ENCODE data around the gene COL23A1.

COL23A1 gene

DNA sequence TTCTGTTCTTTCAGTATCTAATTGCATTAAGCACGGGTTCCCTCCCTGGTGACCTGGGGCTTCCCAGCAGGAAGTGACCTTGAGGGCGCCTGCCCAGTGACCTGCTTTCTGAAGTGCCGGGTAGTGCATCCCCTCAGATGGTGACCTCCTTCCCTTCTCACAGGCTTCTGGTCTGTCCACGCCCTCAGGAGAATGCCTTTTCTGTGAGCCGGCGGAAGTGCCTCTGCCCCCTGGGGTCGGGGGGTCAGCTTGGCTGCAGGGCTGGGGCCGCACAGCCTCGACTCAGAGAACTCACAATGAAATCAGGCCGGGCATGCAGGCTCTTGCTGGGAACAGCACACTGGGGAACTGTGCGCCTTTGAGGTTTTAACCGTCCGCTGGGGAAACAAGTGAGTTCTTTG lies 233.1 kb downstream of the COL23A1 start:
- Histone ChIP-seq H3K4me3 (ENCODE audit: low read depth in 1 of 2, low read length in 1 of 2) (no peak overlapping the region), H3K4me1 (ENCODE audit: control insufficient read depth in 1 of 2, insufficient read depth in 1 of 2, low read depth in 1 of 2, low read length in 1 of 2) (peaks cover 14% of the 10 kb centered on the region in 2 experiments), H3K27me3 (no peaks in the 10 kb centered on the region), H3K9me3 (no peaks in the 10 kb centered on the region), H3K27ac (peak overlapping the region; percentile 66), H3K36me3 (no peaks in the 10 kb centered on the region)
- no peak for TF ChIP-seq CTCF (IDR thresholded peaks at IDR 0.05)

- Histone ChIP-seq H3K27ac (peak overlapping the region; percentile 66), H3K9me3 (no peaks in the 10 kb centered on the region), H3K27me3 (no peaks in the 10 kb centered on the region), H3K4me3 (ENCODE audit: low read depth in 1 of 2, low read length in 1 of 2) (peak overlapping the region in 1 of 2 experiments; percentile 9), H3K36me3 (no peaks in the 10 kb centered on the region), H3K4me1 (ENCODE audit: control insufficient read depth in 1 of 2, insufficient read depth in 1 of 2, low read depth in 1 of 2, low read length in 1 of 2) (peaks cover 14% of the 10 kb centered on the region in 2 experiments)
- no peak for TF ChIP-seq CTCF (IDR thresholded peaks at IDR 0.05)
These were observed 233.7 kb downstream of the COL23A1 start for GRCh38 chr5:178356431-178356872.

- Histone ChIP-seq H3K27me3 (no peaks in the 10 kb centered on the region), H3K9me3 (no peaks in the 10 kb centered on the region), H3K36me3 (no peaks in the 10 kb centered on the region), H3K27ac (no peak overlapping the region), H3K4me3 (ENCODE audit: low read depth in 1 of 2, low read length in 1 of 2) (no peak overlapping the region), H3K4me1 (ENCODE audit: control insufficient read depth in 1 of 2, insufficient read depth in 1 of 2, low read depth in 1 of 2, low read length in 1 of 2) (peaks cover 14% of the 10 kb centered on the region in 2 experiments)
- no peak for TF ChIP-seq CTCF (IDR thresholded peaks at IDR 0.05)
These were observed 234.5 kb downstream of the COL23A1 start for GRCh38 chr5:178355671-178356070.

- peaks cover 14 to 21% of the 10 kb centered on the region in 2 experiments for H3K4me1 ChIP-seq (ENCODE audit: control insufficient read depth in 1 of 2, insufficient read depth in 1 of 2, low read depth in 1 of 2, low read length in 1 of 2)
- TF ChIP-seq CTCF (IDR thresholded peaks at IDR 0.05): no peak
- H3K27ac ChIP-seq: no peak overlapping the region
- H3K4me3 ChIP-seq (ENCODE audit: low read depth in 1 of 2, low read length in 1 of 2): no peak overlapping the region
- H3K9me3 ChIP-seq: no peaks in the 10 kb centered on the region
- no peaks in the 10 kb centered on the region for H3K36me3 ChIP-seq
- H3K27me3 ChIP-seq: no peaks in the 10 kb centered on the region
These were observed 236.7 kb downstream of the COL23A1 start for GRCh38 chr5:178353461-178353860.

DNA sequence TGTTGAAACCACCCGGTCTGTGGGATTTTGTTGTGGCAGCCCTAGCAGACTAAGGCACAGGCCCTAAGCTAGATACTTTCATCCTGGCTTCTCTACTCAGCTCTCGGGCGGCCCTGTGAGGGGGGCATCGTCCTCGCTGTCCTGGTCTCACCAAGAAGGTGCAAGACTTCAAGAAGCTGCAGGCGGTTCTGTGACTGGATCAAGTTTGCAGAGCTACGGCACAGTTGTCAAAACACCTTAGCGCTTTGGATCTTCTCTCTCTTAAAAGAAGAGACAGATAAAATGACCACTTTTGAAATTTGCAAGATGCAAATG lies 238.2 kb downstream of the COL23A1 start:
- Histone ChIP-seq H3K27ac (no peak overlapping the region), H3K9me3 (no peaks in the 10 kb centered on the region), H3K4me1 (ENCODE audit: control insufficient read depth in 1 of 2, insufficient read depth in 1 of 2, low read depth in 1 of 2, low read length in 1 of 2) (peaks cover 12 to 18% of the 10 kb centered on the region in 2 experiments), H3K27me3 (no peaks in the 10 kb centered on the region), H3K36me3 (no peaks in the 10 kb centered on the region), H3K4me3 (ENCODE audit: low read depth in 1 of 2, low read length in 1 of 2) (no peak overlapping the region)
- TF ChIP-seq CTCF (IDR thresholded peaks at IDR 0.05): no peak

Data from neutrophil (primary cell).